IMR-90 (cell line): Measurements from ENCODE around the gene OR51A2. TPM values are rescaled to one million over a fixed set of nuclear protein-coding genes. Genes with fewer than 3 reads are reported as not detected.

Experiments
- ATAC-seq: fragments of 200-7000 bp; cut with Tn5 transposase; 2 replicates; pipeline ENCODE4 v1.9.1; 2020; ENCODE audit warnings: low read depth, mild to moderate bottlenecking, moderate library complexity
- BruUV-seq: library from RNA; stranded (reverse); fragments of 400-500 nt; replicated peaks from 2 replicates; lab custom pipeline; 2021; lab: Mats Ljungman, UMichigan
- CTCF ChIA-PET: fragments of 300-600 bp; formaldehyde crosslinking; extraction: SDS; loops from one replicate; lab custom pipeline; 2021; ENCODE audit warnings: antibody characterized with exemption; lab: Yijun Ruan, JAX
- POLR2A ChIA-PET: fragments of 300-600 bp; sonication (Branson Sonifier 250); formaldehyde crosslinking; loops from one replicate; lab custom pipeline; 2022; ENCODE audit warnings: antibody characterized with exemption; ENCODE audit not compliant: unreplicated experiment; lab: Charles Lee
- DNase-seq: peaks from one replicate; pipeline ENCODE4 v3.0.0; 2013
- H2AFZ ChIP-seq: replicated peaks from 2 replicates; pipeline ENCODE3; 2013; ENCODE audit warnings: low read length, mild to moderate bottlenecking; ENCODE audit not compliant: poor library complexity
- H2AK5ac ChIP-seq: 2 replicates; pipeline ENCODE4 v1.6.1; 2013; ENCODE audit warnings: low read depth, low read length, inconsistent platforms
- H2AK9ac ChIP-seq: replicated peaks from 2 replicates; pipeline ENCODE3; 2013; ENCODE audit warnings: mild to moderate bottlenecking, low read depth, low read length, moderate library complexity; ENCODE audit not compliant: poor library complexity
- H2BK120ac ChIP-seq: 2 replicates; pipeline ENCODE4 v1.6.1; 2013; ENCODE audit warnings: low read depth, low read length, inconsistent platforms
- H2BK15ac ChIP-seq: 3 replicates; pipeline ENCODE4 v1.6.1; 2013; ENCODE audit warnings: low read depth, low read length, inconsistent platforms
- H2BK20ac ChIP-seq: 2 replicates; pipeline ENCODE4 v1.6.1; 2013; ENCODE audit warnings: low read depth, mild to moderate bottlenecking, inconsistent platforms, low read length, moderate library complexity
- H2BK5ac ChIP-seq: 2 replicates; pipeline ENCODE4 v1.6.1; 2013; ENCODE audit warnings: mild to moderate bottlenecking, low read depth, low read length, inconsistent platforms; ENCODE audit not compliant: poor library complexity, severe bottlenecking
- H3K14ac ChIP-seq: replicated peaks from 2 replicates; pipeline ENCODE4 v1.6.1; 2013; ENCODE audit warnings: low read depth, low read length, inconsistent platforms
- H3K18ac ChIP-seq: 2 replicates; pipeline ENCODE4 v1.6.1; 2013; ENCODE audit warnings: low read depth, low read length, control low read depth
- H3K23ac ChIP-seq: 2 replicates; pipeline ENCODE4 v1.6.1; 2013; ENCODE audit warnings: low read depth, low read length, inconsistent platforms
- H3K27ac ChIP-seq: 2 replicates; pipeline ENCODE4 v1.5.1; 2013; ENCODE audit warnings: mild to moderate bottlenecking, control low read depth, low read length; ENCODE audit not compliant: insufficient read depth
- H3K27me3 ChIP-seq: 2 replicates; pipeline ENCODE4 v1.6.1; 2013; ENCODE audit warnings: low read length; ENCODE audit not compliant: control insufficient read depth, insufficient read depth
- H3K36me3 ChIP-seq: 2 replicates; pipeline ENCODE4 v1.6.1; 2013; ENCODE audit warnings: low read length, mixed read lengths; ENCODE audit not compliant: control insufficient read depth, insufficient read depth
- H3K4ac ChIP-seq: 2 replicates; pipeline ENCODE4 v1.6.1; 2013; ENCODE audit warnings: low read depth, low read length, inconsistent platforms
- H3K4me1 ChIP-seq: 2 replicates; pipeline ENCODE4 v1.6.1; 2013; ENCODE audit warnings: low read length, mixed read lengths; ENCODE audit not compliant: control insufficient read depth, insufficient read depth
- H3K4me2 ChIP-seq: 2 replicates; pipeline ENCODE4 v1.6.1; 2013; ENCODE audit warnings: low read depth, mild to moderate bottlenecking, control low read depth, low read length, moderate library complexity
- H3K4me3 ChIP-seq: 2 replicates; pipeline ENCODE4 v1.5.1; 2013; ENCODE audit warnings: low read depth, mild to moderate bottlenecking, control low read depth, low read length, moderate library complexity; ENCODE audit not compliant: insufficient read depth
- H3K56ac ChIP-seq: 2 replicates; pipeline ENCODE4 v1.6.1; 2013; ENCODE audit warnings: low read length, inconsistent platforms; ENCODE audit not compliant: insufficient read depth; ENCODE audit errors: extremely low read depth
- H3K79me1 ChIP-seq, 2 experiments: 2 replicates each; pipeline ENCODE4 v1.6.1; 2013; ENCODE audit warnings: low read length in 2 of 2, inconsistent platforms in 1 of 2, low read depth in 1 of 2
- H3K9ac ChIP-seq: 2 replicates; pipeline ENCODE4 v1.6.1; 2013; ENCODE audit warnings: low read depth, low read length, control low read depth
- H3K9me1 ChIP-seq: 2 replicates; pipeline ENCODE4 v1.6.1; 2013; ENCODE audit warnings: low read length, inconsistent platforms; ENCODE audit not compliant: insufficient read depth
- H3K9me3 ChIP-seq: 2 replicates; pipeline ENCODE4 v1.6.1; 2013; ENCODE audit warnings: low read length; ENCODE audit not compliant: control insufficient read depth, insufficient read depth
- H4K20me1 ChIP-seq: 2 replicates; pipeline ENCODE4 v1.6.1; 2013; ENCODE audit warnings: low read length, inconsistent platforms; ENCODE audit not compliant: insufficient read depth
- H4K5ac ChIP-seq: 2 replicates; pipeline ENCODE4 v1.6.1; 2013; ENCODE audit warnings: mild to moderate bottlenecking, low read depth, low read length, control low read depth
- H4K8ac ChIP-seq, 2 experiments: 2 replicates each; pipeline ENCODE4 v1.6.1; 2013; ENCODE audit warnings: low read depth in 2 of 2, low read length in 2 of 2, control low read depth in 1 of 2, inconsistent platforms in 1 of 2
- H4K91ac ChIP-seq: 2 replicates; pipeline ENCODE4 v1.6.1; 2013; ENCODE audit warnings: low read depth, low read length, inconsistent platforms; ENCODE audit not compliant: insufficient read depth
- BHLHE40 ChIP-seq: fragments of 150-350 bp; IDR thresholded peaks from 2 replicates; pipeline ENCODE4 v1.6.1; 2016; ENCODE audit warnings: mild to moderate bottlenecking, low read depth, low read length
- CEBPB ChIP-seq: IDR thresholded peaks from 2 replicates; pipeline ENCODE4 v1.6.1; 2012; ENCODE audit warnings: low read depth, low read length, improper control_type of control experiment
- CHD1 ChIP-seq: IDR thresholded peaks from 2 replicates; pipeline ENCODE4 v1.6.1; 2012; ENCODE audit warnings: low read depth, low read length, improper control_type of control experiment
- FOS ChIP-seq: fragments of 150-350 bp; IDR thresholded peaks from 2 replicates; pipeline ENCODE4 v1.6.1; 2016; ENCODE audit warnings: low read depth, low read length
- MAFK ChIP-seq: IDR thresholded peaks from 2 replicates; pipeline ENCODE4 v1.6.1; 2012; ENCODE audit warnings: low read depth, low read length, improper control_type of control experiment
- MAZ ChIP-seq: IDR thresholded peaks from 2 replicates; pipeline ENCODE4 v1.6.1; 2012; ENCODE audit warnings: low read depth, mild to moderate bottlenecking, low read length, improper control_type of control experiment, moderate library complexity, borderline replicate concordance
- MXI1 ChIP-seq: IDR thresholded peaks from 2 replicates; pipeline ENCODE4 v1.6.1; 2012; ENCODE audit warnings: low read depth, mild to moderate bottlenecking, low read length, moderate library complexity, borderline replicate concordance
- NFE2L2 ChIP-seq: fragments of 150-350 bp; IDR thresholded peaks from 2 replicates; pipeline ENCODE4 v1.6.1; 2016; ENCODE audit warnings: low read depth, mild to moderate bottlenecking, low read length
- POLR2A ChIP-seq: IDR thresholded peaks from 2 replicates; pipeline ENCODE4 v1.6.1; 2012; ENCODE audit warnings: mild to moderate bottlenecking, low read depth, low read length
- RAD21 ChIP-seq: IDR thresholded peaks from 2 replicates; pipeline ENCODE4 v1.6.1; 2012; ENCODE audit warnings: low read length, improper control_type of control experiment
- RCOR1 ChIP-seq: IDR thresholded peaks from 2 replicates; pipeline ENCODE4 v1.6.1; 2012; ENCODE audit warnings: mild to moderate bottlenecking, low read length, improper control_type of control experiment; ENCODE audit not compliant: insufficient replicate concordance
- RFX5 ChIP-seq: IDR thresholded peaks from 2 replicates; pipeline ENCODE4 v1.8.0; 2012; ENCODE audit warnings: low read depth, mild to moderate bottlenecking, low read length, moderate library complexity
- SMC3 ChIP-seq: fragments of 150-350 bp; IDR thresholded peaks from 2 replicates; pipeline ENCODE4 v1.6.1; 2016; ENCODE audit warnings: low read depth, mild to moderate bottlenecking, antibody characterized with exemption, low read length, moderate library complexity
- WGBS, 2 experiments: methylation state at CpG; one replicate each; pipeline versions ENCODE4 v1.1.5 to v1.1.7; 2013; ENCODE audit warnings: missing lambda C conversion rate in 2 of 2; ENCODE audit not compliant: insufficient read length in 1 of 2; ENCODE audit errors: extremely low coverage in 2 of 2; 5-methylcytosine and 5-hydroxymethylcytosine counted together
- dilution Hi-C: fragments of 300-500 bp; cut with HindIII; formaldehyde crosslinking; loops from one replicate; pipeline ENCODE4 v1.14.3; 2018; ENCODE audit warnings: low sequenced_read_pairs; ENCODE audit not compliant: unreplicated experiment
- in situ Hi-C: fragments of 300-500 bp; cut with MboI; formaldehyde crosslinking; loops from 3 replicates; pipeline ENCODE4 v1.14.3; 2019; ENCODE audit warnings: low sequenced_read_pairs, inconsistent platforms, mixed read lengths
- intact Hi-C: fragments of 100-400 bp; cut with micrococcal nuclease; formaldehyde crosslinking; loops from 2 replicates; pipeline ENCODE4 v1.10.0; 2022
- polyA plus RNA-seq, 3 experiments: library from polyadenylated mRNA; depleted of rRNA; stranded (reverse); fragments of >200 nt; gene quantifications; 2 replicates each; pipeline ENCODE4 v1.2.3, GENCODE V29; 2012; ENCODE audit warnings: low replicate concordance in 1 of 3
- total RNA-seq: library from RNA; depleted of rRNA; stranded (reverse); fragments of >200 nt; gene quantifications from 2 replicates; pipeline ENCODE4 v1.2.3, GENCODE V29; 2012
- TF ChIP-seq, protein P1 (sequence below): fragments of 150-350 bp; IDR thresholded peaks from 2 replicates; pipeline ENCODE4 v1.6.1; 2017; ENCODE audit warnings: mild to moderate bottlenecking, antibody characterized with exemption, low read length, low read depth
- TF ChIP-seq, protein P2 (sequence below): fragments of 150-350 bp; IDR thresholded peaks from 2 replicates; pipeline ENCODE4 v1.6.1; 2016; ENCODE audit warnings: low read depth, mild to moderate bottlenecking, low read length, moderate library complexity, borderline replicate concordance
- TF ChIP-seq, protein P3 (sequence below): conservative IDR thresholded peaks from 2 replicates; pipeline ENCODE4 v1.5.1; 2012; ENCODE audit warnings: mild to moderate bottlenecking, low read depth, low read length, improper control_type of control experiment

OR51A2 gene
- total and polyA plus RNA-seq, 2 of the 4 experiments (the other 2 are of a cell fraction), result not detected

DNA sequence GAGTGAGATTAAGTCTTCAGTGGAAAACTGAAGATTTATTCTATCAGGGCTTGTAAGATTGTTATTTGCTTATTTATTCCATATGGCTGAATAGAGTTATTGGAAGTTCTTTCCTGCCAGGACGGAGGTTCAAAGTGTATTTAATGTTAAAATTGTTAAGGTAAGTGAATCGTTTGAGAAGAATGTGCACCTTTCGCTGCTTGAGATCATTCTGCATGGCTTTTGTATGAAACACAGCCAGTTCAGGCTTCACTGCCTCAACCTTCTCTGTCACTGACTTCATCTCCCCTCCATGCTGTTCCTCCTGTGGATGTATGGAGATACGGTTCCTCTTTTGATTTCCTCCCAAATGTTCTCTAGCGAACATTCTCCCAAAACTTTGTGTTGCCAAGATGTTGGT is 19.9 kb upstream of the OR51A2 start:
- in situ Hi-C loops (no loop called here), dilution Hi-C loops (no loop called here), intact Hi-C loops (no loop called here)
- Histone ChIP-seq H2BK120ac (no peak overlapping the region), H3K9me3 (no peaks in the 10 kb centered on the region), H4K20me1 (no peaks in the 10 kb centered on the region), H3K9me1 (no peaks in the 10 kb centered on the region), H3K79me1 (no peaks in the 10 kb centered on the region), H3K36me3 (no peaks in the 10 kb centered on the region), H4K8ac (no peak overlapping the region), H3K4me2 (no peak overlapping the region), H3K9ac (no peak overlapping the region), H3K27ac (no peak overlapping the region), H3K18ac (no peak overlapping the region), H3K27me3 (no peaks in the 10 kb centered on the region), H3K56ac (no peak overlapping the region), H2AK9ac (no peak overlapping the region), H3K4ac (no peak overlapping the region), H2AFZ (no peak overlapping the region), H3K4me1 (no peaks in the 10 kb centered on the region), H3K4me3 (no peak overlapping the region), H2BK20ac (no peak overlapping the region), H2BK15ac (no peak overlapping the region), H4K5ac (no peak overlapping the region), H3K14ac (no peak overlapping the region), H4K91ac (no peak overlapping the region), H2BK5ac (no peak overlapping the region), H3K23ac (no peak overlapping the region), H2AK5ac (no peak overlapping the region)
- DNase-seq (no peak), ATAC-seq (no peak)
- TF ChIP-seq, protein P1, sequence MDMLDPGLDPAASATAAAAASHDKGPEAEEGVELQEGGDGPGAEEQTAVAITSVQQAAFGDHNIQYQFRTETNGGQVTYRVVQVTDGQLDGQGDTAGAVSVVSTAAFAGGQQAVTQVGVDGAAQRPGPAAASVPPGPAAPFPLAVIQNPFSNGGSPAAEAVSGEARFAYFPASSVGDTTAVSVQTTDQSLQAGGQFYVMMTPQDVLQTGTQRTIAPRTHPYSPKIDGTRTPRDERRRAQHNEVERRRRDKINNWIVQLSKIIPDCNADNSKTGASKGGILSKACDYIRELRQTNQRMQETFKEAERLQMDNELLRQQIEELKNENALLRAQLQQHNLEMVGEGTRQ, result no peak
- TF ChIP-seq BHLHE40 (no peak), RAD21 (no peak), NFE2L2 (no peak), RCOR1 (no peak), MXI1 (no peak), MAFK (no peak), RFX5 (no peak), MAZ (no peak), SMC3 (no peak), CHD1 (no peak), POLR2A (no peak), FOS (no peak), CEBPB (no peak)
- TF ChIP-seq, protein P2, sequence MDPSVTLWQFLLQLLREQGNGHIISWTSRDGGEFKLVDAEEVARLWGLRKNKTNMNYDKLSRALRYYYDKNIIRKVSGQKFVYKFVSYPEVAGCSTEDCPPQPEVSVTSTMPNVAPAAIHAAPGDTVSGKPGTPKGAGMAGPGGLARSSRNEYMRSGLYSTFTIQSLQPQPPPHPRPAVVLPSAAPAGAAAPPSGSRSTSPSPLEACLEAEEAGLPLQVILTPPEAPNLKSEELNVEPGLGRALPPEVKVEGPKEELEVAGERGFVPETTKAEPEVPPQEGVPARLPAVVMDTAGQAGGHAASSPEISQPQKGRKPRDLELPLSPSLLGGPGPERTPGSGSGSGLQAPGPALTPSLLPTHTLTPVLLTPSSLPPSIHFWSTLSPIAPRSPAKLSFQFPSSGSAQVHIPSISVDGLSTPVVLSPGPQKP, result no peak
- TF ChIP-seq, protein P3, sequence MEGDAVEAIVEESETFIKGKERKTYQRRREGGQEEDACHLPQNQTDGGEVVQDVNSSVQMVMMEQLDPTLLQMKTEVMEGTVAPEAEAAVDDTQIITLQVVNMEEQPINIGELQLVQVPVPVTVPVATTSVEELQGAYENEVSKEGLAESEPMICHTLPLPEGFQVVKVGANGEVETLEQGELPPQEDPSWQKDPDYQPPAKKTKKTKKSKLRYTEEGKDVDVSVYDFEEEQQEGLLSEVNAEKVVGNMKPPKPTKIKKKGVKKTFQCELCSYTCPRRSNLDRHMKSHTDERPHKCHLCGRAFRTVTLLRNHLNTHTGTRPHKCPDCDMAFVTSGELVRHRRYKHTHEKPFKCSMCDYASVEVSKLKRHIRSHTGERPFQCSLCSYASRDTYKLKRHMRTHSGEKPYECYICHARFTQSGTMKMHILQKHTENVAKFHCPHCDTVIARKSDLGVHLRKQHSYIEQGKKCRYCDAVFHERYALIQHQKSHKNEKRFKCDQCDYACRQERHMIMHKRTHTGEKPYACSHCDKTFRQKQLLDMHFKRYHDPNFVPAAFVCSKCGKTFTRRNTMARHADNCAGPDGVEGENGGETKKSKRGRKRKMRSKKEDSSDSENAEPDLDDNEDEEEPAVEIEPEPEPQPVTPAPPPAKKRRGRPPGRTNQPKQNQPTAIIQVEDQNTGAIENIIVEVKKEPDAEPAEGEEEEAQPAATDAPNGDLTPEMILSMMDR, result no peak
- no CpG with 5 or more reads among the region's 5 CpGs for WGBS, 2 experiments
- ChIA-PET POLR2A (no interaction called here), CTCF (no interaction called here)
- BruUV-seq, result no TSS peak
